ACHN (cell line): ENCODE data around the gene ARPC1A.
"Not testable (repeated sequence)": the region's sequence is repeated elsewhere in the genome, so short reads cannot be mapped to it uniquely, and the experiment has no call there.

ENCODE experiments used
- DNase-seq: peaks from one replicate; pipeline ENCODE4 v3.0.0-alpha.2; 2015
- in situ Hi-C: cut with HindIII; loops from 2 replicates; pipeline ENCODE4 v1.10.0; 2017; ENCODE audit warnings: low sequenced_read_pairs, low pct_ligation_motif_present, low pct_unique_long_range_greater_than_20kb

Gene ARPC1A

GRCh38 chr7:99380032-99380822 lies 54.5 kb downstream of the ARPC1A start:
- in situ Hi-C loops: no loop called here
- DNase-seq: no peak

GRCh38 chr7:99380823-99381663 lies 55.3 kb downstream of the ARPC1A start:
- in situ Hi-C loops: no loop called here
- DNase-seq: no peak

- in situ Hi-C loops: no loop called here
Measured at GRCh38 chr7:99381664-99382075, 56.0 kb downstream of the ARPC1A start.

GRCh38 chr7:99383203-99383602 lies 57.5 kb downstream of the ARPC1A start:
- in situ Hi-C loops: no loop called here
- DNase-seq: no peak

More at GRCh38 chr7:99381664-99382075, 56.0 kb downstream of the ARPC1A start:
- no peak for DNase-seq

GRCh38 chr7:99383791-99384370 lies 58.2 kb downstream of the ARPC1A start:
- in situ Hi-C loops: no loop called here
- no peak for DNase-seq

- DNase-seq: no peak
- in situ Hi-C loops: no loop called here
Measured at GRCh38 chr7:99384523-99384922, 58.8 kb downstream of the ARPC1A start.

GRCh38 chr7:99385564-99385963 lies 59.9 kb downstream of the ARPC1A start:
- DNase-seq: no peak
- in situ Hi-C loops: no loop called here

- in situ Hi-C loops: no loop called here
- DNase-seq: peak; percentile 70
Measured at GRCh38 chr7:99386584-99387238, 61.0 kb downstream of the ARPC1A start.

GRCh38 chr7:99387239-99387635 lies 61.5 kb downstream of the ARPC1A start:
- DNase-seq, in situ Hi-C loops: not testable (repeated sequence)

- no peak for DNase-seq
- in situ Hi-C loops: no loop called here
Measured at GRCh38 chr7:99387912-99388311, 62.2 kb downstream of the ARPC1A start.

GRCh38 chr7:99389772-99390171 lies 64.1 kb downstream of the ARPC1A start:
- in situ Hi-C loops: no loop called here
- DNase-seq: no peak

- in situ Hi-C loops: no loop called here
- no peak for DNase-seq
Measured at GRCh38 chr7:99390941-99391602, 65.4 kb downstream of the ARPC1A start.

- DNase-seq: no peak
- in situ Hi-C loops: no loop called here
Measured at GRCh38 chr7:99392046-99392445, 66.3 kb downstream of the ARPC1A start.

- in situ Hi-C loops: no loop called here
- no peak for DNase-seq
Measured at GRCh38 chr7:99392659-99393354, 67.1 kb downstream of the ARPC1A start.

- no peak for DNase-seq
- in situ Hi-C loops: no loop called here
Measured at GRCh38 chr7:99393355-99394187, 67.9 kb downstream of the ARPC1A start.

- in situ Hi-C loops: no loop called here
- no peak for DNase-seq
Measured at GRCh38 chr7:99394188-99394502, 68.4 kb downstream of the ARPC1A start.

- no peak for DNase-seq
- in situ Hi-C loops: no loop called here
Measured at GRCh38 chr7:99395616-99396327, 70.1 kb downstream of the ARPC1A start.
